Inflammatory macrophage (primary cell): Measurements from ENCODE around the gene TBC1D5.

Experiments used
- DNase-seq, 2 donors: peaks; one replicate each; pipeline ENCODE4 v3.0.0-alpha.2; 2020 to 2022

Gene TBC1D5

DNA sequence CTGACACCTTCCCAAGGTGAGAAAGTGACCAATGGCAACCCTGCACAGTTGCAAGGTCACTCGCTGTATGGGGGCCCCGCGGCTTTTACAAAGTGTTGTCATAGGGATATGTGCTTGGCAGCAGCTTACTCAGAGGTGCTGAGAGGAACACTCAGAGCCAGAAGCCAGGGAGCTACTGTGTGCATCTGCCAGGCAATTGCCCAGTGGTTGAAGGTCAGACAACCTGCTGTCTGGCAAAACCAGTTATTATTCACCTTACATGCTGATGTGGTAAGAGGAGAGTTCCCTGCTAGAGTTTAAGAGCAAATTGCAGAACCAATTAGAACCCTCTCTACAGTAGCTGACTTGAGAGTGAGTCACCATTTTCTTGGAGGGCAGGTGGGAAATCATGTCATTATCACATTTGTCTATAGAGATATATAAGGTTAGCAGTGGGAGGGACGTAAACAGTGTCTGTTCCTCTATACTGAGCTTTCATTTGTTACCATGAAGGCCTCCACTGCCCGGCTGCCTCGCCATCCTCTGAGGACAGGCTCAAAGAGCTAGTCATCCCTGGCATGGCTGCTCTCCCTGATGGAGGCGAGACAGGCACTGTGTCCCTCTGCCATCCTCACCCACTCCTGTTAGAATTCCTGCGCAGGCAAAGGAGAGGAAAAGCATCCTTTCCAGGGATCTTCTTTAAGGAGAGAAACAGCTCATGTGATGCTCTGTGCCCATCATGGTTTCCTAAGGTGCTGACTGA, 583.3 kb downstream of the TBC1D5 start:
- no peak for DNase-seq

DNA sequence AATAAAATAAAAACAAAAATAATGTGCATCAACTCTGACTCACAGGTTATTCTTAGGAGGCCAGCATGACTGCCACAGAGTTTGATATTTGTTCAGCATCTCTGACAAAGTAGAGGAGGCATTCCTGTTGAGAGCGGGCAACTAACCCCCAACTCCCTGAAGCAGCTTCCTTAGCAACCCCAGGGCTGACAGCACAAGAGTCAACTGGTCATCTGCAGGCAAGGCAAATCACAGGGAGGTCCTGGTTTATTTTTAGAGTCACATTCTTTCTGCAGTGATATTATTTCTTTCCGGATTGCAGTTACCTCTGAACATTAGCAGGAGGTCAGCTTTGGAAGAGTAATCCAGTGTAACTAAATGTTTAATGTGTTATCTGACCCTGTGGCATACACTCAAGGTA, 584.7 kb downstream of the TBC1D5 start:
- no peak for DNase-seq

- no peak for DNase-seq
Measured at GRCh38 chr3:17156864-17157263, 585.6 kb downstream of the TBC1D5 start.

- no peak for DNase-seq
Measured at GRCh38 chr3:17155951-17156350, 586.5 kb downstream of the TBC1D5 start.

GRCh38 chr3:17154941-17155340, 587.5 kb downstream of the TBC1D5 start:
- no peak for DNase-seq

DNA sequence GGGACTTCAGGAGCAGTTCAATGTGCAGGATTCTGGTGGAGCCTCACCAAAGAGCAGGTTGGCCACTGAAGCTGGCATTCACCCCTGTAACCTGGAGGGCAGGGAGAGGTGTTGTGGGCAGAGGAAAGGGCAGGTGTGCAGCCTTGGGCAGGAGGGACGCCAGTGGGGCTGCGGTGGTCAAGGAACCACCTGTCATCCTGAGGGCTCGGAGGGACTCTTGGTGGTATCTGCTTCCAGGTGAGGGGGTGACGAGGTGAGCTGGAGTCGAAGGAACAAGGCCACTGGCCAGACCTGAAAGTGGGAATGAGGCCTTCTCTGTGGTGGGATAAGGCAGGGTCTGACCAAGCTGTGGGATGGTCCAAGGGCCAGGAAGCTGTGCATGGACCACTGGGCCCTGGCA, 588.2 kb downstream of the TBC1D5 start:
- no peak for DNase-seq

DNA sequence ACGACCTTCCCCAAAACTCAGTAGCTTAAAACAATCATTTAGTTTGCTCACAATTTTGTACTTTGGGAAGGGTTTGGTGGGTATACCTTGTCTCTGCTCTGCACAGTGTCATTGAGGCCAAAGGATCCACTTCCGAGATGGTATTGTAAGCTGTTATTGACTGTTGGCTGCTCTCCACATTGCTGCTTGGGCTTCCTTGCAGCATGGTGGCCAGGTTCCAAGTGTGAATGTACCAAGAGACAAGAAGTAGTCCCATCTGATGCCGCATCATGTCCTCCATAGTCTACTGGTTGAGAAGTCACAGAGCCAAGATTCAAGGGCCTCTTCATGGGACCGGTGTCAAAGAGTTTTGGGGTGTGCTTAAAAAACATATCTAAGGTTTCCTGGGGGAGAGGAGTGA, 589.2 kb downstream of the TBC1D5 start:
- DNase-seq = no peak

GRCh38 chr3:17151598-17152373, 590.6 kb downstream of the TBC1D5 start:
- peak; percentile 29 to 44 for DNase-seq

GRCh38 chr3:17149076-17149475, 593.4 kb downstream of the TBC1D5 start:
- no peak for DNase-seq

- no peak for DNase-seq
Measured at GRCh38 chr3:17144665-17144993, 597.8 kb downstream of the TBC1D5 start.

GRCh38 chr3:17143893-17144664, 598.4 kb downstream of the TBC1D5 start:
- no peak for DNase-seq

GRCh38 chr3:17142516-17142915, 599.9 kb downstream of the TBC1D5 start:
- no peak for DNase-seq

DNA sequence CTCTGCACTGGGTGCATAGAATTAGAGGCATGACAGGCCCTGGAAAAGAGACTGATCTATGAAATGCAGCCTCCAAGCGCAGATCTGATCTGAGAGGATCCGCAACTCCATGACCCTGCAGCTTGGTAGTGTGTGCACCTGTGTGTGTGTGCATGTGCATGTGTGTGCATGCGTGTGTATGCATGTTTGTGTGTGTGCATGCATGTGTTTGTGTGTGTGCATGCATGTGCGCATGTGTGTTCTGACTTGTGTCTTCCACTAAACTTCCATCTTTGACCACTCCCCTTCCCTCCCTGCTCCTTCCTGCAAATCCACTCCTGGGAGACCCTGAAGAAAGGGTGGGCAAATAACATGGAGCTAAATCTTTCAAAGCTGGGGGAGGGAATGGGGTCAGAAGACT, 600.7 kb downstream of the TBC1D5 start:
- DNase-seq = no peak

DNA sequence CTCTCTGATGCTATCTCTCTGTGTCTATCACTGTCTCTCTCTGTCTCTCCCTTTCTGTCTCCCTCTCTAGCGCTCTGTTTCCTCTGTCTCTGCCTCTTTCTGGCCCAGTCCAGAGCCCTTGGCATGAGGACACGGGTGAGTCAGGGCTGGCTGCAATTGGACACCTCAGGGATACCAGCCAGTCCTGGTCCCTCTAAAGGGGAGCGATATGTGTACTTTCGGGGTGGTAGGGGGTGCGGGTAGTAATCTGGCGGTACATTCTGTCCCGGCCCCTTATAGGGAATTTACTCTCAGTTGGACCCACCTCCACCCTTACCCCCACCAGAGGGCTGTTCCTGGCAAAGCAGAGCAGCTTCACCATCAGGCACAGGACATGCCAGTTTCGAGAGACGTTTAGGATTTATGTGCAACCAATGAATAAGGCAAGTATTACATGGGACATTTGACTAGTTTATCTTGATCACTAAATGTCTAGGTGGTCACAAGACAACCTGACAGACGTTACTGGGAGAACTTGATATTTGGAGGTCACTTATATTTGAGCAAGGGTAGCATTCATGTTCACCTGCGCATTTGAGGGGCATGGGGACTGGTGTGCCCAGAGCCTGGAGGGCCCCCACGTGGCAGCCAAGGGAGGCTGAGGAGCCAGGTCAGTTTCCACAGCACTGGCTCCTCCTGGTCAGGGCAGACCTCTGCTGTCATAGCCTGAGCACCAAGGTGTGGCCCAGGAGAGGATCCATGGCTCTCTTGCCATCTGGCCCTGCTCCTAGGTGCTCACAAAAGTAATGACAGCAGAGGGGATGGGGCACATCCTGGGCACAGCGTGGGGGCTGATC, 601.5 kb downstream of the TBC1D5 start:
- DNase-seq = no peak

DNA sequence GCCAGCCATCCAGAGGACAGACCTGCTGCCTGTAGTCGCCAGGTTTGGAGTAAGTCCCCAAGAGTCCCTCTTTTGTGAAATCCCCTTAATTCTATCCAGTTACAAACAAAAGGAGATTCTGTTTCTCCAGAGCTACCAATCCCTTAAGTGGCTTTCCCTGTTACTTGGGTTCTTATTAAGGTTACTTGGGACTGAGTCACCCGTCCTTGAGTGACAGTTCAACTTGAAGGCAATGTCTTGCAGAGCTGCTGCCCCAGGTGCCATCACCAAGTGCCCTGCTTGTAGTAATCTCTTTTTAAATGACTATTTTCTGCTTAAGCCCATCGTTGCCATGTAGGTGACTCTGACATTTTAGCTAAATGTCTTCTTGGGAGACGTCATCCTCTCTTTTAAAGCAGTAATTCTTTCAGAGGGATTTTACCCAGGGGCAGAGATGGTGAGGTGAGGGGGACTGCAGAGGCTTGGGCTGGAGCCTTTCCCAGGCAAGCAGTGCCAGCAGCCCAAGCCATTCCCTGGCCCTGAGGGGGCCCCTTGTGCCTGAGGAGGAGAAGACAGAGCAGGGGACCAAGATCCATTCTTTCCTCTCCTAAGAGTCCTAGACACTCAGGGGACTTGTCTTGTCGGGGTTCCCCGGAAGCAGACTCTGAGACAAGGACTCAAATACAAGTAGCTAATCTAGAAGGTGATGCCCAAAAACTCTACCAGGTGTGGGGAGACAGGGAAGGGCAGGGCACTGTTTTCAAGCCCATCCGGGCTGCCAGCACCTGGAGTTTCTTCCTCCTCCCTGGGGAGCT, 604.0 kb downstream of the TBC1D5 start:
- no peak for DNase-seq

DNA sequence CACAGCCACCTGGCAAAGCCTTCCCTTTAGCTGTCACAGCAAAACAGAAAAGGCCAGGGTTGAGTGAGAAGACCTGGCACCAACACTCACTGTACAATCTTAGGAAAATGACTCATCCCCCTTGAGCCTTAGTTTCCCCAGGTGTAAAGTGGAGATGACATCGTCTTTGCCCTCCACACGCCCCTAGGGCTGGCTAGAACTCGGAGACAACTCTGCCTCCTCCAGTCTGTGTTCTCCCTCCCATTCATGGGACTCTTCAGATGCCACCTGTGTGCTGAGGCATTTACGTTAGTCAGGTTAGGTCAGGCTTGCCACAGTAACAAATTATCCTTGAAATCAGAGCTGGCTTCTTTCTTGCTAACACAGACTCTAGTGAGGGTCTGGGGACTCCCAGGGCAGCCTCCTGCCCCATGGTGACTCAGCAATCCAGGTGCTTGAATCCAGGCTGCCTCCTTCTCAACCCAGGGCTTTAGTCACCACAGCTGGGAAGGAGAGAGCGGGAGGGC, 605.1 kb downstream of the TBC1D5 start:
- DNase-seq = no peak

DNA sequence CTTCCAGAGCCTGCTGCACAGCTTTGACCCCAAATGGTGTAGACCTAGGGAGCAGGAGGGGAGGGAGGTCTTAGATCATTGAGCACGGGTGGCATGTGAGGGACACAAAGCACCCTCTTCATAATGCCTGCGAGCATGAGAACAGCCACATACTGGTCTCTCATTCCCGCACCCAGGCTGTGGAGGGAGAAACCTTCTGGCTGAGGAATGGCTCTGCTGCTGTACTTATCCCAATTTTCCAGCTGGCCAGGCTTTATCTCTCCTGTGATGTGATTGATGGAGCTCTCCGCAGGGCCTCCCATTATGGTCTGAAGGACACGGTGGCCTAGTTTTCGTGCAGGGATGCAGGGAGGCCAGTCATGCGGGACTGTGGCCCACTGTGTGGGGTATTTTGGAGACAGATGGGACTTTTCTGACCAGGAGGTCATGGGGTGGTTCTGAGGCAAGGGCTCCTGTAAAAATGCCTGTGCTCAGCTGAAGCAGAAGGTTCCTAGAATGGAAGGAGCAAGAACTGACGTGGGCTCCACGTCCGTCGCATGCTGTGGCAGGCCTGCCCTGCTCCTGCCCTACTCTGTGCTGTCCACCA, 606.2 kb downstream of the TBC1D5 start:
- DNase-seq = no peak

GRCh38 chr3:17135696-17136095, 606.7 kb downstream of the TBC1D5 start:
- no peak for DNase-seq

GRCh38 chr3:17133632-17134545, 608.5 kb downstream of the TBC1D5 start:
- no peak for DNase-seq
